H54 (cell line): ENCODE data around the gene SMAP1.
"Not testable (repeated sequence)": the region's sequence is repeated elsewhere in the genome, so short reads cannot be mapped to it uniquely, and the experiment has no call there.

Source experiments
- DNase-seq: peaks from one replicate; pipeline ENCODE4 v3.0.0; 2011; ENCODE audit warnings: low spot score, mixed read lengths; ENCODE audit not compliant: insufficient read length
- FAIRE-seq: peaks from 3 replicates; lab custom pipeline; 2011; peaks lifted over from hg19 to GRCh38; lab: Jason Lieb, UNC
- POLR2A ChIP-seq: IDR thresholded peaks from 2 replicates; pipeline ENCODE4 v1.6.1; 2011; ENCODE audit warnings: low read depth, mild to moderate bottlenecking, low read length

SMAP1 gene

GRCh38 chr6:70738028-70738427 lies 70.3 kb downstream of the SMAP1 start:
- no peak for TF ChIP-seq POLR2A
- no peak for DNase-seq
- peak; percentile 11 for FAIRE-seq

GRCh38 chr6:70739534-70739933 lies 71.9 kb downstream of the SMAP1 start:
- no peak for TF ChIP-seq POLR2A
- FAIRE-seq (no peak), DNase-seq (no peak)

- not testable (repeated sequence) for DNase-seq, FAIRE-seq
These were observed 73.1 kb downstream of the SMAP1 start for GRCh38 chr6:70740746-70741145.

GRCh38 chr6:70742462-70742861 lies 74.8 kb downstream of the SMAP1 start:
- DNase-seq, FAIRE-seq: not testable (repeated sequence)

GRCh38 chr6:70753870-70754380 lies 86.2 kb downstream of the SMAP1 start:
- no peak for DNase-seq
- TF ChIP-seq POLR2A: no peak
- FAIRE-seq: no peak

- FAIRE-seq: no peak
- no peak for TF ChIP-seq POLR2A
- no peak for DNase-seq
These were observed 91.2 kb downstream of the SMAP1 start for GRCh38 chr6:70758883-70759282.

- FAIRE-seq (peak; percentile 71), DNase-seq (no peak)
- TF ChIP-seq POLR2A: no peak
These were observed 96.2 kb downstream of the SMAP1 start for GRCh38 chr6:70763754-70764510.

GRCh38 chr6:70764706-70765105 lies 97.0 kb downstream of the SMAP1 start:
- no peak for TF ChIP-seq POLR2A
- no peak for FAIRE-seq
- no peak for DNase-seq

- not testable (repeated sequence) for DNase-seq, FAIRE-seq
These were observed 103.7 kb downstream of the SMAP1 start for GRCh38 chr6:70771351-70771750.

- FAIRE-seq (no peak), DNase-seq (no peak)
- TF ChIP-seq POLR2A: no peak
These were observed 112.3 kb downstream of the SMAP1 start for GRCh38 chr6:70779934-70780333.

- FAIRE-seq (no peak), DNase-seq (no peak)
- no peak for TF ChIP-seq POLR2A
These were observed 123.0 kb downstream of the SMAP1 start for GRCh38 chr6:70790483-70791224.

- DNase-seq (no peak), FAIRE-seq (no peak)
- TF ChIP-seq POLR2A: no peak
These were observed 129.9 kb downstream of the SMAP1 start for GRCh38 chr6:70797625-70798024.

GRCh38 chr6:70806086-70806485 lies 138.4 kb downstream of the SMAP1 start:
- FAIRE-seq: no peak
- no peak for TF ChIP-seq POLR2A

GRCh38 chr6:70811788-70812187 lies 144.1 kb downstream of the SMAP1 start:
- DNase-seq: no peak
- FAIRE-seq: no peak
- no peak for TF ChIP-seq POLR2A

More at GRCh38 chr6:70806086-70806485, 138.4 kb downstream of the SMAP1 start:
- no peak for DNase-seq

GRCh38 chr6:70813885-70814284 lies 146.2 kb downstream of the SMAP1 start:
- FAIRE-seq (no peak), DNase-seq (no peak)
- TF ChIP-seq POLR2A: no peak
